Astrocyte of the cerebellum (primary cell): ENCODE measurements around the gene LRRTM1.

Experiments
- DNase-seq: peaks from one replicate; pipeline ENCODE4 v3.0.0-alpha.2; 2011; ENCODE audit warnings: low read depth
- H3K4me3 ChIP-seq: 2 replicates; pipeline ENCODE4 v1.5.1; 2011; ENCODE audit warnings: mild to moderate bottlenecking, low read depth, low read length, moderate library complexity
- in situ Hi-C: cut with HindIII; loops from 2 replicates; pipeline ENCODE4 v1.10.0; 2017; ENCODE audit warnings: low sequenced_read_pairs
- TF ChIP-seq, protein P1 (sequence below): IDR thresholded peaks from 2 replicates; pipeline ENCODE4 v1.5.1; 2012; ENCODE audit warnings: low read length, low read depth, moderate library complexity, mild to moderate bottlenecking; ENCODE audit errors: missing control alignments

Gene LRRTM1

DNA sequence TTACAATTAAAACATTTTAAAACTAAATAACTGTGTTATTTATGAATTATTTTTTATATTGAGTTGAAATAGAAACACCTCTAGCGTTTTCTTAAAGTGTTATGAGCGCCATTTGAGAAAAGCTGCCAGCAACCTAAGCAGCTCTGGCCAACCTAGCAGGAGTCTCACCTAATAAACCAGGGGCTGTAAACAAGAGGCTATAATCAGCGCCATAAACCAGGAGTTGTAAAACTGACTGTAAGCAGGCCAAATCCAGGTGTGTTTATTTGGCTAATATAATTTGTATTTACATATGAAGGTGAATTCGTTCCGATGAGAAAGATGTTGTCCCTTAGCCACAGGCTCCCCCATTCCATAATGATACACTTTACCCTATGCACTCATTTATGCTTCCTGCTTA is 34.7 kb downstream of the LRRTM1 start:
- in situ Hi-C loops = no loop called here
- H3K4me3 ChIP-seq = no peak overlapping the region
- no peak for DNase-seq
- TF ChIP-seq, protein P1, sequence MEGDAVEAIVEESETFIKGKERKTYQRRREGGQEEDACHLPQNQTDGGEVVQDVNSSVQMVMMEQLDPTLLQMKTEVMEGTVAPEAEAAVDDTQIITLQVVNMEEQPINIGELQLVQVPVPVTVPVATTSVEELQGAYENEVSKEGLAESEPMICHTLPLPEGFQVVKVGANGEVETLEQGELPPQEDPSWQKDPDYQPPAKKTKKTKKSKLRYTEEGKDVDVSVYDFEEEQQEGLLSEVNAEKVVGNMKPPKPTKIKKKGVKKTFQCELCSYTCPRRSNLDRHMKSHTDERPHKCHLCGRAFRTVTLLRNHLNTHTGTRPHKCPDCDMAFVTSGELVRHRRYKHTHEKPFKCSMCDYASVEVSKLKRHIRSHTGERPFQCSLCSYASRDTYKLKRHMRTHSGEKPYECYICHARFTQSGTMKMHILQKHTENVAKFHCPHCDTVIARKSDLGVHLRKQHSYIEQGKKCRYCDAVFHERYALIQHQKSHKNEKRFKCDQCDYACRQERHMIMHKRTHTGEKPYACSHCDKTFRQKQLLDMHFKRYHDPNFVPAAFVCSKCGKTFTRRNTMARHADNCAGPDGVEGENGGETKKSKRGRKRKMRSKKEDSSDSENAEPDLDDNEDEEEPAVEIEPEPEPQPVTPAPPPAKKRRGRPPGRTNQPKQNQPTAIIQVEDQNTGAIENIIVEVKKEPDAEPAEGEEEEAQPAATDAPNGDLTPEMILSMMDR = no peak

DNA sequence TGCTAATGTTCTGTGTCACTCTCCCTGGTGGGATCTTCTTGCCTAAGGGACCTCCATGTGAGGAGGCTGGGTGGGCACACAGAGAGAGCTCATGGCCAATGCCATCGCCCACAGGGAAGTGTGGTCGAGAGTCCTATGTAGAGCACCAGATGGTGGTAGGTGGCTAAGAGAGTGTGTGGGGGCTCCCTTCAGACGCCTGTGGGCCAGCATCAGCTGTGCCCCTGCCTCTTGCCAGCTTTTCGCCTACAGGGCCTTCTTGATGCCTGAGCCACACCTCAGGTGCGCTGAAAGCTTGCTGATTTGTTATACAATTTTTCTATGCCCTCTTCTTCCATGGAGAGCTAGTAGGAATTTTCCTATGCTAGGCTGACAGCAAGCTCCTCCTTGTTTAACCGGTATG is 38.3 kb downstream of the LRRTM1 start:
- in situ Hi-C loops = no loop called here
- TF ChIP-seq, protein P1 = no peak
- DNase-seq = no peak
- H3K4me3 ChIP-seq = no peak overlapping the region

DNA sequence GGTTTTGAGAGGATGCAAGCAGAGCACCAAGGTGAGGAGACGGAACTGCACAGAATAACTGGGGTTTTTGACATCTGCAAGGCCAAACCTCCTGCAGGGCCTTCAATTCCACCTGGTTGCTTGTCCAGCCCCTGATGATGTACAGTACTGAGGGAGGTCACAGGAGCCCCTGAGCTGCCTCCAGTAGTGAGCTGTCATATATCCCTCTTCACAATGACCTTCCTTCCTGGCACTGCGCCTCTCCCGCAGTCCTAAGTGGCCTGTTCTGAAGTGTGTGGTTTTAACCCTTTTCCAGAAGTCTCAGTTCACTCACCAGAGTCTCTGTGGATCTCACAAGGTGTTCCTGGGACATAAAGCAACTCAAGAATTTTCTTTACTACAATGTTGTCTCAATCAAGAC is 45.3 kb downstream of the LRRTM1 start:
- no peak for DNase-seq
- TF ChIP-seq, protein P1 = no peak
- in situ Hi-C loops = no loop called here
- H3K4me3 ChIP-seq = no peak overlapping the region

DNA sequence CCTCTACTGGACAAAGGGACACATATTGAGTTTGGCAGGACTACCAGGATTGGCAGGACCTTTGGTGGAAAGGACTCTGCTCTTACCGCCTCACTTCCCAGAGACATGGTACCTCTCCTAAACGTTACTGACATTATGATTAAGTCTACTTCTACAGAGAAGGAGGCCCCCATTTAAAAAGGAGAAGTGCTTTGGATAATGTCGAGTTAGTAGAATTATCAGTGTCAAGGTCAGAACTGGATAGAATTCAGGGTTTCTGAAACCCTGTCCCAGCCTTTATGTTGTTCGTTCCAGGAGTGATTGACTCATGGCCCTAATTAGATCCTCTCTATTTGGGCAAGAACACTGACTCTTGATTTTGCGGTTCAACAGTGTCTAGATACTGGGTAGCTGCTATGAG is 45.8 kb downstream of the LRRTM1 start:
- TF ChIP-seq, protein P1 = no peak
- H3K4me3 ChIP-seq = no peak overlapping the region
- in situ Hi-C loops = no loop called here
- DNase-seq = no peak

DNA sequence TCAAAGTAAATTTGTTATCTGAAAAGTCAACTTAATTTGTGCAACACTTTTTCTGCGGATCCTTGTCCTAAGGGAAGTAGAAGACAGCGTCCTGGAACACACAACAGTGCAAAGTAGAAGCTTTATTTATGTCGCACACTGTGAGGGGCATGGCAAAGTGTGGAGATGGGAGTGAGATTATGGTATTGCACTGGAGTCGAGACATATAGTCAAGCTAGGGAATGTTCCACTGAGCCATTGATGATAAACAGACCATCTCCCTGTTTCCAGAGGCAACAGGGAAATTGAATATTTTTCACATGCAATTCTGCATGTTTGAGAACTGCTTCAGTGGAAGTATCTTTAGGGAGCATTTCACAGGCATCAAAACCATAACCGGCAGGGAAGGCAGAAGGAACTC is 46.2 kb downstream of the LRRTM1 start:
- DNase-seq = no peak
- TF ChIP-seq, protein P1 = no peak
- H3K4me3 ChIP-seq = no peak overlapping the region
- in situ Hi-C loops = no loop called here

DNA sequence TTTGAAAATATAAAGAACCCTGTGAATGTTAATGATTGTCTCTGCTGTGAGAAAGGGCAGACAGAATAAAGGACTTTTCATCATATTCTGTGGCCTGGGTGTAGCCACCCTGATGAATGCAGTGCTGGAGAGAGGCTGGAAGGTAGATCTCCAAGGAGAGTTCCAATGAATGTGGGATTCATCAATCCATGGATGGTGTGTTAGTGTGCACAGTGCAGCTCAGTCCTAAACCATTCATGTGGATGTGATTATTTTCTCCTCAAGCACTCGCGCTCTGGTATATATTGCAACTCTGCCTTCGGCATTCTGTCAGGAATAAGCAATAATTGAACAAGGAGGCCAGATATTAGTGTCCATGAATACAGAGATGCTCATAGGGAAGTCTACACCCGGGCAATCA is 47.1 kb downstream of the LRRTM1 start:
- TF ChIP-seq, protein P1 = no peak
- H3K4me3 ChIP-seq = no peak overlapping the region
- in situ Hi-C loops = no loop called here
- no peak for DNase-seq

DNA sequence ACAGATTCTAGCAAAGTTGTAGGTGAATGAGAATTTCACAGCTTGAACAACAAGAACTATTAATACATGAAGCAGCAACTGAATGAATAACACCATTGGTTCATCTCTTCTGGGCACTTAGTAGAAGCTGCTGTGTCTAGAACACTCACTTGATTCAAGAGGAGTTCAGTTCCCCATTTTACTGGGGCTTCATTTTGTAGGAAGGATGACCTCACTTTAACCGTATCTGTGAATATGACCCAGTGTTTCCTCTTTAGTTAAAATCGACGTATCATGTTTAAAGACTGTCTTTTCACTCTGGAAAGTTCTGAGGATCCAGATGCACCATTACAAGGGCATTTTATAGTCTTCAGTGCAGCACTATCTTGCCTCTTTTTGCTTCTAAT is 47.8 kb downstream of the LRRTM1 start:
- in situ Hi-C loops = no loop called here
- no peak for DNase-seq
- H3K4me3 ChIP-seq = no peak overlapping the region
- TF ChIP-seq, protein P1 = no peak
